Measurements from ENCODE around the gene TMEM30A.
A peak's percentile ranks its signal among the peaks of the same experiment; 100 is the strongest.

The TMEM30A gene

GRCh38 chr6:75284632-75285282, at the start of gene TMEM30A:
Gene TMEM30A (minus strand): TSS chr6:75284792. CDS start chr6:75284638, 154 bp downstream.
- peak; percentile 99 for DNase-seq

GRCh38 chr6:75333676-75334200, 49.1 kb upstream of the TMEM30A start:
- DNase-seq, result no peak

- no peak for DNase-seq
Observed at GRCh38 chr6:75331151-75331550, 46.6 kb upstream of the TMEM30A start.

- DNase-seq, result no peak
Observed at GRCh38 chr6:75329703-75330102, 45.1 kb upstream of the TMEM30A start.

- DNase-seq, result no peak
Observed at GRCh38 chr6:75327807-75328206, 43.2 kb upstream of the TMEM30A start.

- DNase-seq, result no peak
Observed at GRCh38 chr6:75326557-75327258, 42.1 kb upstream of the TMEM30A start.

- no peak for DNase-seq
Observed at GRCh38 chr6:75318900-75319299, 34.3 kb upstream of the TMEM30A start.

GRCh38 chr6:75317503-75318206, 33.1 kb upstream of the TMEM30A start:
- DNase-seq, result no peak

- DNase-seq, result no peak
Observed at GRCh38 chr6:75315978-75316377, 31.4 kb upstream of the TMEM30A start.

- no peak for DNase-seq
Observed at GRCh38 chr6:75308250-75308988, 23.8 kb upstream of the TMEM30A start.

- no peak for DNase-seq
Observed at GRCh38 chr6:75307364-75308004, 22.9 kb upstream of the TMEM30A start.

GRCh38 chr6:75306064-75306463, 21.5 kb upstream of the TMEM30A start:
- DNase-seq, result no peak

GRCh38 chr6:75305573-75305972, 21.0 kb upstream of the TMEM30A start:
- no peak for DNase-seq

- no peak for DNase-seq
Observed at GRCh38 chr6:75302280-75302679, 17.7 kb upstream of the TMEM30A start.

- DNase-seq, result no peak
Observed at GRCh38 chr6:75301537-75301936, 16.9 kb upstream of the TMEM30A start.

- DNase-seq, result no peak
Observed at GRCh38 chr6:75301088-75301487, 16.5 kb upstream of the TMEM30A start.

GRCh38 chr6:75300531-75300855, 15.9 kb upstream of the TMEM30A start:
- no peak for DNase-seq

GRCh38 chr6:75299801-75300530, 15.4 kb upstream of the TMEM30A start:
- DNase-seq, result no peak

- DNase-seq, result peak; percentile 76
Observed at GRCh38 chr6:75296811-75297779, 12.5 kb upstream of the TMEM30A start.

GRCh38 chr6:75292555-75292954, 8.0 kb upstream of the TMEM30A start:
- DNase-seq, result no peak

- no peak for DNase-seq
Observed at GRCh38 chr6:75291744-75292143, 7.2 kb upstream of the TMEM30A start.

All from NCI-H82 (cell line).